K562 (cell line): Measurements from ENCODE around the gene POC5. TPM values are rescaled to one million over a fixed set of nuclear protein-coding genes. Genes with fewer than 3 reads are reported as not detected.
A peak's percentile ranks its signal among the peaks of the same experiment; 100 is the strongest.

Experiments used
- ATAC-seq: fragments of 200-7000 bp; cut with Tn5 transposase; 3 replicates; pipeline ENCODE4 v1.9.1; 2020; ENCODE audit warnings: moderate library complexity
- BruUV-seq: library from RNA; stranded (reverse); fragments of 400-500 nt; replicated peaks from 2 replicates; lab custom pipeline; 2021; lab: Mats Ljungman, UMichigan
- CTCF ChIA-PET: fragments of 300-600 bp; formaldehyde crosslinking; extraction: SDS; loops from one replicate; lab custom pipeline; 2021; ENCODE audit warnings: low intra/inter-chr PET ratio; lab: Yijun Ruan, JAX
- POLR2A ChIA-PET: fragments of 300-600, 350-650 bp; sonication (Branson Sonifier 250); formaldehyde crosslinking; extraction: SDS; loops from one replicate; lab custom pipeline; 2021; ENCODE audit warnings: antibody characterized with exemption, inconsistent platforms; lab: Yijun Ruan, JAX
- DNase-seq, 4 experiments: peaks; one replicate each; pipeline versions ENCODE4 v3.0.0 to v3.0.0-alpha.2; 2011 to 2018; ENCODE audit warnings: low spot score in 3 of 4, mixed read lengths in 3 of 4; ENCODE audit errors: extremely low read depth in 1 of 4
- FAIRE-seq: peaks from 2 replicates; lab custom pipeline; 2011; peaks lifted over from hg19 to GRCh38; lab: Jason Lieb, UNC
- H2AFZ ChIP-seq: 2 replicates; pipeline ENCODE4 v1.6.0; 2011; ENCODE audit warnings: low read depth, low read length, control low read depth, inconsistent platforms
- H3K27ac ChIP-seq: fragments of 200-600 bp; 3 replicates; pipeline ENCODE4 v1.8.0; 2011; ENCODE audit warnings: low read depth, mild to moderate bottlenecking, control low read depth, inconsistent platforms, low read length, moderate library complexity, mixed read lengths; ENCODE audit errors: extremely low read depth
- H3K27me3 ChIP-seq, 2 experiments: fragments of 300-600 bp in 1 of 2; 2 replicates in 1 of 2; 3 replicates in 1 of 2; pipeline versions ENCODE4 v1.6.0 to v1.8.0; 2011; ENCODE audit warnings: inconsistent platforms in 2 of 2, low read length in 2 of 2, mild to moderate bottlenecking in 1 of 2, mixed read lengths in 1 of 2, moderate library complexity in 1 of 2; ENCODE audit not compliant: control insufficient read depth in 2 of 2, insufficient read depth in 2 of 2
- H3K36me3 ChIP-seq: fragments of 300-600 bp; 3 replicates; pipeline ENCODE4 v1.8.0; 2011; ENCODE audit warnings: mild to moderate bottlenecking, low read length, inconsistent platforms; ENCODE audit not compliant: control insufficient read depth, insufficient read depth
- H3K4me1 ChIP-seq, 2 experiments: fragments of 200-600 bp in 1 of 2; replicated peaks in 1 of 2; 2 replicates in 1 of 2; 3 replicates in 1 of 2; pipeline versions ENCODE4 v1.5.1 to v1.8.0; 2011; ENCODE audit warnings: inconsistent platforms in 2 of 2, low read length in 2 of 2, mild to moderate bottlenecking in 1 of 2, mixed read lengths in 1 of 2, moderate library complexity in 1 of 2; ENCODE audit not compliant: control insufficient read depth in 2 of 2, insufficient read depth in 2 of 2
- H3K4me2 ChIP-seq: 2 replicates; pipeline ENCODE4 v1.6.1; 2011; ENCODE audit warnings: low read length, control low read depth, inconsistent platforms, mixed read lengths; ENCODE audit not compliant: insufficient read depth
- H3K4me3 ChIP-seq: fragments of 200-600 bp; sonication (generic), shearing (Covaris generic); 2 replicates; pipeline ENCODE4 v1.5.1; 2016; ENCODE audit warnings: control low read depth, inconsistent platforms
- H3K79me2 ChIP-seq: fragments of 200-600 bp; 3 replicates; pipeline ENCODE4 v1.8.0; 2011; ENCODE audit warnings: low read length, inconsistent platforms; ENCODE audit not compliant: control insufficient read depth, insufficient read depth
- H3K9ac ChIP-seq, 2 experiments: 2 replicates each; pipeline versions ENCODE4 v1.6.0 to v1.6.1; 2011; ENCODE audit warnings: low read depth in 2 of 2, low read length in 2 of 2, control low read depth in 1 of 2, inconsistent platforms in 1 of 2, mild to moderate bottlenecking in 1 of 2, mixed read lengths in 1 of 2; ENCODE audit not compliant: insufficient read depth in 1 of 2
- H3K9me1 ChIP-seq: one replicate; pipeline ENCODE4 v1.6.0; 2011; ENCODE audit warnings: inconsistent platforms, mild to moderate bottlenecking, low read length, moderate library complexity; ENCODE audit not compliant: control insufficient read depth, insufficient read depth
- H3K9me3 ChIP-seq: replicated peaks from 2 replicates; pipeline ENCODE4 v1.5.1; 2011; ENCODE audit warnings: low read depth, low read length, inconsistent platforms; ENCODE audit not compliant: control insufficient read depth, insufficient read depth
- H4K20me1 ChIP-seq: replicated peaks from 2 replicates; pipeline ENCODE4 v1.6.1; 2011; ENCODE audit warnings: low read length, inconsistent platforms, mixed read lengths; ENCODE audit not compliant: control insufficient read depth, insufficient read depth
- BCL6 ChIP-seq: fragments of 250-450 bp; sonication (Bioruptor Pico); IDR thresholded peaks from 2 replicates; pipeline ENCODE4 v1.4.0; 2020
- CTBP1 ChIP-seq: fragments of 450-650 bp; IDR thresholded peaks from 2 replicates; pipeline ENCODE4 v1.6.1; 2016; ENCODE audit warnings: borderline replicate concordance
- JUN ChIP-seq, 2 experiments: sonication (generic) in 1 of 2; formaldehyde crosslinking in 1 of 2; IDR thresholded peaks; 2 replicates each; pipeline versions ENCODE4 v1.6.1 to v1.8.0; 2012 to 2022; ENCODE audit warnings: borderline replicate concordance in 2 of 2, mild to moderate bottlenecking in 2 of 2, improper control_type of control experiment in 1 of 2, low read depth in 1 of 2, low read length in 1 of 2, missing genetic modification reagents in 1 of 2
- PURB ChIP-seq: sonication (generic); formaldehyde crosslinking; IDR thresholded peaks from 2 replicates; pipeline ENCODE4 v1.9.0; 2021; ENCODE audit warnings: low read depth, mild to moderate bottlenecking, missing genetic modification reagents
- SPI1 ChIP-seq: IDR thresholded peaks from 2 replicates; pipeline ENCODE4 v1.6.1; 2011; ENCODE audit warnings: low read depth, low read length, control low read depth, borderline replicate concordance
- TCF7L2 ChIP-seq: fragments of 150-350 bp; IDR thresholded peaks from 2 replicates; pipeline ENCODE4 v1.6.1; 2016; ENCODE audit warnings: low read depth, mild to moderate bottlenecking, low read length, moderate library complexity
- ZBTB40 ChIP-seq, 2 experiments: fragments of 450-650 bp in 1 of 2; sonication (generic) in 1 of 2; formaldehyde crosslinking in 1 of 2; IDR thresholded peaks; 2 replicates each; pipeline versions ENCODE4 v1.7.1 to v1.9.0; 2016 to 2022; ENCODE audit warnings: inconsistent platforms in 1 of 2, mild to moderate bottlenecking in 1 of 2, missing genetic modification reagents in 1 of 2
- ZBTB5 ChIP-seq: fragments of 450-650 bp; IDR thresholded peaks from 2 replicates; pipeline ENCODE4 v1.6.1; 2017; ENCODE audit warnings: antibody characterized with exemption
- WGBS: fragments of 100-300 bp; shearing (Covaris generic); methylation state at CpG from one replicate; pipeline ENCODE4 v1.1.6; 2016; ENCODE audit warnings: low coverage, mixed read lengths; ENCODE audit not compliant: insufficient coverage; ENCODE audit errors: missing lambda C conversion rate; 5-methylcytosine and 5-hydroxymethylcytosine counted together
- in situ Hi-C: fragments of 300-500 bp; cut with MboI; formaldehyde crosslinking; loops from 4 replicates; pipeline ENCODE4 v1.15.0; 2018; ENCODE audit warnings: inconsistent platforms, mixed read lengths
- intact Hi-C: fragments of 100-400 bp; cut with micrococcal nuclease; formaldehyde crosslinking; loops from 2 replicates; pipeline ENCODE4 v1.14.2; 2022
- polyA plus RNA-seq, 8 experiments: library from polyadenylated mRNA; depleted of rRNA in 4 of 8; stranded (reverse) in 5 of 8; unstranded in 3 of 8; fragments of >200 nt; fragmentation: Nextera tagmentation in 2 of 8; fragmentation: Illumina TruSeq in 1 of 8; extraction: Ambion mirVana in 2 of 8; extraction: Trizol in 1 of 8; gene quantifications; 2 replicates each; pipeline versions ENCODE4 v1.2.1 to v1.2.3, GENCODE V29; 2011 to 2014; ENCODE audit warnings: inconsistent platforms in 1 of 8, missing spikeins in 1 of 8
- total RNA-seq, 7 experiments: library from RNA; depleted of rRNA in 6 of 7; stranded (reverse); fragments of >200 nt in 6 of 7; fragmentation: Illumina TruSeq in 2 of 7; extraction: Trizol in 2 of 7; gene quantifications; 2 replicates each; pipeline versions ENCODE4 v1.2.1 to v1.2.3, GENCODE V29; 2011 to 2021; ENCODE audit warnings: low replicate concordance in 1 of 7

The POC5 gene
- total and polyA plus RNA-seq, 9 of the 15 experiments (the other 6 are each of a cell fraction or from before 2014, with no cell fraction given), result 14.5 to 38.2 (median 27.0) TPM

- intact Hi-C loops (loop anchor here (5.0 to 10.0 kb wide), 4 partner anchors 52 to 434 kb away; partner anchors contain the start of genes ANKRD31, CERT1 and POLK), in situ Hi-C loops (no loop called here)
- WGBS, result 1% methylated on average over 10 of the region's 10 CpGs
- no peaks in the 10 kb centered on the region for H3K9me3 ChIP-seq
- POLR2A ChIA-PET, result interaction anchor here (0.7 to 1.6 kb wide), 4 partner anchors 12 to 341 kb away, joined by 3 to 4 read pairs (median 3); no protein-coding TSS in a partner anchor
- H3K9me1 ChIP-seq, result no peaks in the 10 kb centered on the region
- peak overlapping the region; percentile 85 for H2AFZ ChIP-seq
- H3K27ac ChIP-seq, result peak overlapping the region; percentile 87
- no peaks in the 10 kb centered on the region for H3K27me3 ChIP-seq
- peak overlapping the region; percentile 25 for H3K4me3 ChIP-seq
- peaks cover 10% of the 10 kb centered on the region; the same call in 1 of the 3 replicates for H3K36me3 ChIP-seq
- FAIRE-seq (peak; percentile 86), ATAC-seq (peak; percentile 90), DNase-seq (peak; percentile 27 to 85 (median 51))
- no peaks in the 10 kb centered on the region for H4K20me1 ChIP-seq
- peak overlapping the region; percentile 79 for H3K4me2 ChIP-seq
- peaks cover 5 to 18% of the 10 kb centered on the region in 2 experiments; a peak in 3 of 5 replicates for H3K4me1 ChIP-seq
- peak overlapping the region; percentile 1 to 70; a peak in 3 of 4 replicates for H3K9ac ChIP-seq
- CTCF ChIA-PET, result interaction anchor here (0.5 kb wide), 1 partner anchor 748 kb away, joined by 4 read pairs; no protein-coding TSS in a partner anchor
- no TSS peak for BruUV-seq
- no peaks in the 10 kb centered on the region for H3K79me2 ChIP-seq
- TF ChIP-seq ZBTB5 (no peak), ZBTB40 (IDR thresholded peaks at IDR 0.05) (peak; percentile 64), ZBTB40 (CRISPR knock-in tag; IDR thresholded peaks at IDR 0.05) (no peak), CTBP1 (peak; percentile 59; the same call in 1 of the 2 replicates), JUN (IDR thresholded peaks at IDR 0.05; ENCODE audit: borderline replicate concordance, low read depth, low read length) (peak; percentile 79; the same call in 1 of the 2 replicates), JUN (CRISPR knock-in tag; IDR thresholded peaks at IDR 0.05; ENCODE audit: borderline replicate concordance) (no peak), BCL6 (CRISPR knock-in tag) (no peak), SPI1 (no peak), TCF7L2 (no peak), PURB (CRISPR knock-in tag) (no peak)
These were observed 48.1 kb downstream of the POC5 start for GRCh38 chr5:75668977-75669689.
